ENCODE results near the gene MCRIP2.

The MCRIP2 gene

GRCh38 chr16:619476-620100 lies 22.0 kb upstream of the MCRIP2 start:
- TF ChIP-seq, protein P1, sequence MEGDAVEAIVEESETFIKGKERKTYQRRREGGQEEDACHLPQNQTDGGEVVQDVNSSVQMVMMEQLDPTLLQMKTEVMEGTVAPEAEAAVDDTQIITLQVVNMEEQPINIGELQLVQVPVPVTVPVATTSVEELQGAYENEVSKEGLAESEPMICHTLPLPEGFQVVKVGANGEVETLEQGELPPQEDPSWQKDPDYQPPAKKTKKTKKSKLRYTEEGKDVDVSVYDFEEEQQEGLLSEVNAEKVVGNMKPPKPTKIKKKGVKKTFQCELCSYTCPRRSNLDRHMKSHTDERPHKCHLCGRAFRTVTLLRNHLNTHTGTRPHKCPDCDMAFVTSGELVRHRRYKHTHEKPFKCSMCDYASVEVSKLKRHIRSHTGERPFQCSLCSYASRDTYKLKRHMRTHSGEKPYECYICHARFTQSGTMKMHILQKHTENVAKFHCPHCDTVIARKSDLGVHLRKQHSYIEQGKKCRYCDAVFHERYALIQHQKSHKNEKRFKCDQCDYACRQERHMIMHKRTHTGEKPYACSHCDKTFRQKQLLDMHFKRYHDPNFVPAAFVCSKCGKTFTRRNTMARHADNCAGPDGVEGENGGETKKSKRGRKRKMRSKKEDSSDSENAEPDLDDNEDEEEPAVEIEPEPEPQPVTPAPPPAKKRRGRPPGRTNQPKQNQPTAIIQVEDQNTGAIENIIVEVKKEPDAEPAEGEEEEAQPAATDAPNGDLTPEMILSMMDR (IDR thresholded peaks at IDR 0.05; ENCODE audit: extremely low read depth, missing control alignments): no peak
- no peak for DNase-seq (ENCODE audit: low spot score)

- DNase-seq (ENCODE audit: low spot score): no peak
- TF ChIP-seq, protein P1 (IDR thresholded peaks at IDR 0.05; ENCODE audit: extremely low read depth, missing control alignments): no peak
Measured at GRCh38 chr16:620700-621525, 20.7 kb upstream of the MCRIP2 start.

DNA sequence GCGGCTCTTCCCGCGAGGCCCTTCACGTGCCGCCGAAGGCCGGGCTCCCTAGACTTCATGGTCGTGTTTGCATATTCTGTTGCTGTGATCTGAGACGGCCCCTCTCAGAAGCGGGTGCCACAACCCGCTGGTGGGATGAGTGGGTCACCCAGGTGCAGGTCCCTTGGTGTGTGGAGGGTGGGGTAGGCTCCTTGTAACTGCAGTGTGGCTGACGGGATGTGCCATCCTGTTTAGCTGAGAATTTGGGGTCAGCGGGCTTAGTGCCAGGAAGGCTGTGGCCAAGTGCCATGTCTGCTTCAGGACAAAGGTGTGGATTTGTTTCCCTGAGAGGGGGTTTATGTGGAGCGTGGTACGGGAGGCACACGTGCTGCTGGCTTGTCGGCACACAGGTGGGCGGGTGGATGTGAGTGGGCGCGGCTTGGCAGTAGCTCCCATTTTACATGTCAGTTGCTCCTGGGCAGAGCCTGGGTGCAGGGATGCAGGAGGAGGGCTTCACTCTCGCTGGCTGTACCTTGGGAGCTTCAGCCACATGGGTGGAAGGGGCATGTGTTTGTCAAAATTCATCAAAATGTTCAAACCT lies 20.0 kb upstream of the MCRIP2 start:
- no peak for DNase-seq (ENCODE audit: low spot score)

GRCh38 chr16:622920-623280 lies 18.7 kb upstream of the MCRIP2 start:
- TF ChIP-seq, protein P1 (IDR thresholded peaks at IDR 0.05; ENCODE audit: extremely low read depth, missing control alignments): no peak
- DNase-seq (ENCODE audit: low spot score): no peak

More for the DNA sequence above, 20.0 kb upstream of the MCRIP2 start:
- TF ChIP-seq, protein P1 (IDR thresholded peaks at IDR 0.05; ENCODE audit: extremely low read depth, missing control alignments): no peak

- TF ChIP-seq, protein P1 (IDR thresholded peaks at IDR 0.05; ENCODE audit: extremely low read depth, missing control alignments): no peak
Measured at GRCh38 chr16:624526-625070, 17.0 kb upstream of the MCRIP2 start.

GRCh38 chr16:625117-625976 lies 16.3 kb upstream of the MCRIP2 start:
- no peak for DNase-seq (ENCODE audit: low spot score)
- TF ChIP-seq, protein P1 (IDR thresholded peaks at IDR 0.05; ENCODE audit: extremely low read depth, missing control alignments): no peak

More at GRCh38 chr16:624526-625070, 17.0 kb upstream of the MCRIP2 start:
- no peak for DNase-seq (ENCODE audit: low spot score)
